CD4-positive, alpha-beta T cell (primary cell): Measurements from ENCODE around the gene ATP8A1. TPM values are rescaled to one million over a fixed set of nuclear protein-coding genes. Genes with fewer than 3 reads are reported as not detected.
"Not testable (repeated sequence)": the region's sequence is repeated elsewhere in the genome, so short reads cannot be mapped to it uniquely, and the experiment has no call there.

Source experiments
- ATAC-seq: fragments of 200-7000 bp; cut with Tn5 transposase; one replicate; pipeline ENCODE4 v1.10.0; 2022; ENCODE audit warnings: mild to moderate bottlenecking; ENCODE audit not compliant: poor library complexity
- CTCF ChIA-PET: fragments of 350-600 bp; sonication (Branson Sonifier 250); formaldehyde crosslinking; loops from one replicate; lab custom pipeline; 2021; ENCODE audit warnings: antibody characterized with exemption, inconsistent platforms; lab: Charles Lee
- POLR2A ChIA-PET: fragments of 350-600 bp; sonication (Branson Sonifier 250); formaldehyde crosslinking; loops from one replicate; lab custom pipeline; 2021; ENCODE audit warnings: antibody characterized with exemption, inconsistent platforms; lab: Charles Lee
- DNase-seq, 14 experiments: peaks; one replicate each; pipeline ENCODE4 v3.0.0-alpha.2; 2013 to 2020; ENCODE audit warnings: mixed read lengths in 2 of 14
- H3K27ac ChIP-seq, 2 donors: one replicate each; pipeline versions ENCODE4 v1.5.1 to v1.7.0; 2013; ENCODE audit warnings: low read length in 2 of 2, low read depth in 1 of 2, mild to moderate bottlenecking in 1 of 2
- H3K27me3 ChIP-seq, 2 experiments: 1 replicate in 1 of 2; 2 replicates in 1 of 2; pipeline versions ENCODE4 v1.6.1 to v1.7.0; 2013; ENCODE audit warnings: low read length in 2 of 2, control low read depth in 1 of 2, mild to moderate bottlenecking in 1 of 2, moderate library complexity in 1 of 2; ENCODE audit not compliant: insufficient read depth in 2 of 2, control insufficient read depth in 1 of 2
- H3K36me3 ChIP-seq: one replicate; pipeline ENCODE4 v1.6.1; 2013; ENCODE audit warnings: low read length, control low read depth; ENCODE audit not compliant: insufficient read depth
- H3K4me1 ChIP-seq: one replicate; pipeline ENCODE4 v1.6.1; 2013; ENCODE audit warnings: low read length, control low read depth; ENCODE audit not compliant: insufficient read depth
- H3K4me3 ChIP-seq: one replicate; pipeline ENCODE4 v1.5.1; 2013; ENCODE audit warnings: mild to moderate bottlenecking, low read length, moderate library complexity
- H3K9me3 ChIP-seq, 2 experiments: 1 replicate in 1 of 2; 2 replicates in 1 of 2; pipeline versions ENCODE4 v1.6.1 to v1.7.0; 2013; ENCODE audit warnings: low read length in 2 of 2, mild to moderate bottlenecking in 2 of 2, control low read depth in 1 of 2, moderate library complexity in 1 of 2; ENCODE audit not compliant: control insufficient read depth in 1 of 2, insufficient read depth in 1 of 2
- H3K27ac Mint-ChIP-seq: one replicate; pipeline ENCODE4 v1.8.0; 2020; ENCODE audit warnings: mixed read lengths
- H3K27me3 Mint-ChIP-seq: one replicate; pipeline ENCODE4 v1.8.0; 2021; ENCODE audit warnings: mixed read lengths
- H3K36me3 Mint-ChIP-seq: one replicate; pipeline ENCODE4 v1.8.0; 2021; ENCODE audit warnings: low read depth, mixed read lengths
- H3K4me1 Mint-ChIP-seq: one replicate; pipeline ENCODE4 v1.8.0; 2021; ENCODE audit warnings: low read depth, mixed read lengths
- H3K4me3 Mint-ChIP-seq: one replicate; pipeline ENCODE4 v1.8.0; 2020; ENCODE audit warnings: mild to moderate bottlenecking, mixed read lengths
- H3K9me3 Mint-ChIP-seq: one replicate; pipeline ENCODE4 v1.8.0; 2020; ENCODE audit warnings: mixed read lengths
- intact Hi-C, 2 experiments: fragments of 100-400 bp; cut with DNase I in 1 of 2; cut with micrococcal nuclease in 1 of 2; formaldehyde crosslinking; loops; one replicate each; pipeline versions ENCODE4 v1.15.1 to v1.9.0; 2023 to 2025; cut with DNase I, micrococcal nuclease
- total RNA-seq, 174 experiments: library from RNA in 2 of 174; stranded (reverse) in 2 of 174; gene quantifications; one replicate each; pipeline ENCODE4 v1.2.3 and lab custom pipeline; 2021 to 2026
- TF ChIP-seq, protein P1 (sequence below): fragments of 200-600 bp; IDR thresholded peaks from one replicate; pipeline ENCODE4 v1.8.0; 2022; ENCODE audit warnings: antibody characterized with exemption, mild to moderate bottlenecking

ATP8A1 gene
- total RNA-seq, 2 experiments from 2014 or later: 44.9 to 45.5 TPM

DNA sequence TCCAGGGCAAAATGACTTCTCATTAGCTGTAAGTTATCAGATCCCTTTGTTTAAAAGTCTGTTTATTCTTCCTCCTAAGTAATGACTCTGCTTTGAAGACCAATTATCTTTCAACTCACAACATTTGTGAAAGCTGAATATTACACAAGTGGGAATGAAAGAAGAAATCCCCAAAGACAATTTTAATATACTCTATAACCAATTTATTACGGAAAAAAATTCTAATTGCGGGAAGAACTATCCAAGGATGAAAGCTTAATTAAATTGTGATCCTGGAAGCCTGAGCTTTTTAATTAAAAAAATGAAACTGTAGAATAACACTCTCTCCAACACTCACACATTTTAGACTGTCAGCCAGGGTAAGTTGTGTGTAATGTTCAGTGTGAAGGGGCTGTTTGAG is 275.2 kb downstream of the ATP8A1 start:
- H3K4me3 ChIP-seq: no peak overlapping the region
- DNase-seq (no peak), ATAC-seq (no peak)
- H3K4me1 Mint-ChIP-seq: no peaks in the 10 kb centered on the region
- TF ChIP-seq, protein P1, sequence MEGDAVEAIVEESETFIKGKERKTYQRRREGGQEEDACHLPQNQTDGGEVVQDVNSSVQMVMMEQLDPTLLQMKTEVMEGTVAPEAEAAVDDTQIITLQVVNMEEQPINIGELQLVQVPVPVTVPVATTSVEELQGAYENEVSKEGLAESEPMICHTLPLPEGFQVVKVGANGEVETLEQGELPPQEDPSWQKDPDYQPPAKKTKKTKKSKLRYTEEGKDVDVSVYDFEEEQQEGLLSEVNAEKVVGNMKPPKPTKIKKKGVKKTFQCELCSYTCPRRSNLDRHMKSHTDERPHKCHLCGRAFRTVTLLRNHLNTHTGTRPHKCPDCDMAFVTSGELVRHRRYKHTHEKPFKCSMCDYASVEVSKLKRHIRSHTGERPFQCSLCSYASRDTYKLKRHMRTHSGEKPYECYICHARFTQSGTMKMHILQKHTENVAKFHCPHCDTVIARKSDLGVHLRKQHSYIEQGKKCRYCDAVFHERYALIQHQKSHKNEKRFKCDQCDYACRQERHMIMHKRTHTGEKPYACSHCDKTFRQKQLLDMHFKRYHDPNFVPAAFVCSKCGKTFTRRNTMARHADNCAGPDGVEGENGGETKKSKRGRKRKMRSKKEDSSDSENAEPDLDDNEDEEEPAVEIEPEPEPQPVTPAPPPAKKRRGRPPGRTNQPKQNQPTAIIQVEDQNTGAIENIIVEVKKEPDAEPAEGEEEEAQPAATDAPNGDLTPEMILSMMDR: no peak
- no peak overlapping the region for H3K4me3 Mint-ChIP-seq
- ChIA-PET POLR2A (no interaction called here), CTCF (no interaction called here)
- no peaks in the 10 kb centered on the region for H3K36me3 Mint-ChIP-seq
- no peaks in the 10 kb centered on the region for H3K9me3 ChIP-seq
- no peak overlapping the region for H3K27ac ChIP-seq
- intact Hi-C loops: no loop called here
- H3K27ac Mint-ChIP-seq: no peak overlapping the region
- peaks cover 0 to 8% of the 10 kb centered on the region in 2 experiments for H3K27me3 ChIP-seq
- H3K36me3 ChIP-seq: no peaks in the 10 kb centered on the region
- H3K27me3 Mint-ChIP-seq: peaks cover 30% of the 10 kb centered on the region
- H3K4me1 ChIP-seq: no peaks in the 10 kb centered on the region
- H3K9me3 Mint-ChIP-seq: no peaks in the 10 kb centered on the region

DNA sequence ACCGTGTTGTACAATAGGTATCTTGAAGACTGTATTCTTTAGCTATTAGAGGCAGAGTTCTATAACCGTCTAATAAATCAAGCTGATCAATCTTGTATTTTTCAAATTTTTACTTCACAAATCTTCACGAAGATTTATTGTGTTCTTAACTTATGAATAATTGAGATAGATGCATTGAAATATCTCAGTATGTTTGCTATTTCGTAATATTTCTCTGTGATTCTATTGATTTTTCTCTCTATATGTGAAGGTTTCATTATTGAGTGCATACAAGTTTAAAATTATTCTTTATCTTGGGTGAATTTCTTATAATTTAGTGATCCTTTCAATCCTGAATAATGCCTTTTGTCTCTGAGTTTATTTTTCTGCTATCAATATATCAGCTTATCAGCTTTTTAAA is 279.4 kb downstream of the ATP8A1 start:
- DNase-seq (no peak), ATAC-seq (no peak)
- no peaks in the 10 kb centered on the region for H3K4me1 Mint-ChIP-seq
- H3K27me3 Mint-ChIP-seq: peaks cover 30% of the 10 kb centered on the region
- POLR2A ChIA-PET: no interaction called here
- no peaks in the 10 kb centered on the region for H3K4me1 ChIP-seq
- H3K27me3 ChIP-seq: peaks cover 0 to 5% of the 10 kb centered on the region in 2 experiments
- no peak overlapping the region for H3K4me3 Mint-ChIP-seq
- CTCF ChIA-PET: no interaction called here
- no peaks in the 10 kb centered on the region for H3K36me3 Mint-ChIP-seq
- no peak overlapping the region for H3K4me3 ChIP-seq
- no peaks in the 10 kb centered on the region for H3K9me3 Mint-ChIP-seq
- intact Hi-C loops: loop anchor here in 1 of 2 experiments (10.0 kb wide), 1 partner anchor 137 kb away; no protein-coding TSS in a partner anchor
- TF ChIP-seq, protein P1: no peak
- peaks cover 0 to 3% of the 10 kb centered on the region in 2 experiments for H3K9me3 ChIP-seq
- no peak overlapping the region for H3K27ac Mint-ChIP-seq
- H3K36me3 ChIP-seq: no peaks in the 10 kb centered on the region
- no peak overlapping the region for H3K27ac ChIP-seq

DNA sequence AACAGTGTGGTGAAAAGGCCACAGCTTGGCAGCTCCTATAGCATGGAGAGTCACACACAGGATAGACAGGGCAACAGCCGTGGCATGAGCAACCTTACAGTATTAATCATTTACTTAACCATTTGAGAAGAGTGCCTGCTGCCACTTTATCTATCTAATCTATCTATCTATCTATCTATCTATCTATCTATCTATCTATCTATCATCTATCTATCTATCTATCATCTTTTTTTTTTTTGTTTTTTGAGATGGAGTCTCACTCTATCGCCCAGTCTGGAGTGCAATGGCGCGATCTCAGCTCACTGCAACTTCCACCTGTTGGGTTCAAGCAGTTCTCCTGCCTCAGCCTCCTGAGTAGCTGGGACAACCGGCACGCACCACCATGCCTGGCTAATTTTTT is 284.6 kb downstream of the ATP8A1 start:
- H3K4me3 ChIP-seq, H3K4me3 Mint-ChIP-seq, H3K36me3 Mint-ChIP-seq, CTCF ChIA-PET, DNase-seq, H3K27ac ChIP-seq, H3K27me3 Mint-ChIP-seq, H3K27ac Mint-ChIP-seq, ATAC-seq, H3K9me3 Mint-ChIP-seq, H3K4me1 ChIP-seq, POLR2A ChIA-PET, H3K4me1 Mint-ChIP-seq, H3K27me3 ChIP-seq, H3K36me3 ChIP-seq, H3K9me3 ChIP-seq: not testable (repeated sequence)
- intact Hi-C loops: loop anchor here in 1 of 2 experiments (10.0 kb wide), 1 partner anchor 142 kb away; no protein-coding TSS in a partner anchor
